MM.1S (cell line): ENCODE data around the gene CCDC8.
"Not testable (repeated sequence)": the region's sequence is repeated elsewhere in the genome, so short reads cannot be mapped to it uniquely, and the experiment has no call there.

Source experiments
- DNase-seq: peaks from one replicate; pipeline ENCODE4 v3.0.0-alpha.2; 2015
- H2AFZ ChIP-seq: fragments of 300-600 bp; sonication (generic); 2 replicates; pipeline ENCODE4 v1.6.0; 2016; ENCODE audit warnings: antibody characterized with exemption, low read length
- H3F3A ChIP-seq: fragments of 300-600 bp; sonication (generic); 2 replicates; pipeline ENCODE4 v1.6.1; 2016; ENCODE audit warnings: mild to moderate bottlenecking, antibody characterized with exemption, low read length, moderate library complexity, mixed read lengths; ENCODE audit not compliant: insufficient read depth
- H3K27ac ChIP-seq: fragments of 300-600 bp; sonication (generic); 2 replicates; pipeline ENCODE4 v1.5.1; 2016; ENCODE audit warnings: mild to moderate bottlenecking, low read length
- H3K27me3 ChIP-seq: fragments of 300-600 bp; sonication (generic); replicated peaks from 2 replicates; pipeline ENCODE4 v1.6.0; 2016; ENCODE audit warnings: low read length; ENCODE audit not compliant: insufficient read depth
- H3K36me3 ChIP-seq: fragments of 300-600 bp; sonication (generic); replicated peaks from 2 replicates; pipeline ENCODE4 v1.6.1; 2016; ENCODE audit warnings: mild to moderate bottlenecking, low read length, mixed read lengths; ENCODE audit not compliant: insufficient read depth
- H3K4me1 ChIP-seq: fragments of 300-600 bp; sonication (generic); 2 replicates; pipeline ENCODE4 v1.6.1; 2016; ENCODE audit warnings: low read length, mixed read lengths
- H3K4me2 ChIP-seq: fragments of 300-600 bp; sonication (generic); 2 replicates; pipeline ENCODE4 v1.6.0; 2016; ENCODE audit warnings: low read depth, low read length
- H3K4me3 ChIP-seq: fragments of 300-600 bp; sonication (generic); 2 replicates; pipeline ENCODE4 v1.5.1; 2016; ENCODE audit warnings: low read length, mixed read lengths
- H3K79me2 ChIP-seq: fragments of 300-600 bp; sonication (generic); 2 replicates; pipeline ENCODE4 v1.6.1; 2016; ENCODE audit warnings: mixed run types, low read length, mixed read lengths
- H3K9ac ChIP-seq: fragments of 300-600 bp; sonication (generic); 2 replicates; pipeline ENCODE4 v1.6.1; 2016; ENCODE audit warnings: low read length, mixed read lengths
- H3K9me2 ChIP-seq: fragments of 300-600 bp; sonication (generic); replicated peaks from 2 replicates; pipeline ENCODE4 v1.6.1; 2016; ENCODE audit warnings: mild to moderate bottlenecking, low read length, mixed read lengths; ENCODE audit not compliant: insufficient read depth
- H3K9me3 ChIP-seq: fragments of 300-600 bp; sonication (generic); replicated peaks from 2 replicates; pipeline ENCODE4 v1.6.1; 2016; ENCODE audit warnings: mild to moderate bottlenecking, low read length, mixed read lengths; ENCODE audit not compliant: insufficient read depth
- H4K20me1 ChIP-seq: fragments of 300-600 bp; sonication (generic); 2 replicates; pipeline ENCODE4 v1.6.1; 2016; ENCODE audit warnings: mild to moderate bottlenecking, low read length, moderate library complexity, mixed read lengths; ENCODE audit not compliant: insufficient read depth
- CTCF ChIP-seq: fragments of 300-600 bp; sonication (generic); IDR thresholded peaks from 2 replicates; pipeline ENCODE4 v1.5.1; 2016; ENCODE audit warnings: antibody characterized with exemption, low read length, mixed read lengths
- EZH2 ChIP-seq: fragments of 300-600 bp; sonication (generic); optimal IDR thresholded peaks from 2 replicates; pipeline ENCODE3; 2017; ENCODE audit warnings: low read depth, mild to moderate bottlenecking, antibody characterized with exemption, low read length, mixed read lengths
- EZH2phosphoT487 ChIP-seq: fragments of 300-600 bp; sonication (generic); IDR thresholded peaks from 2 replicates; pipeline ENCODE4 v1.6.1; 2018; ENCODE audit warnings: antibody characterized with exemption, low read length

The CCDC8 gene

GRCh38 chr19:46435009-46435408 lies 21.6 kb upstream of the CCDC8 start:
- H3K36me3 ChIP-seq, result no peaks in the 10 kb centered on the region
- H2AFZ ChIP-seq, result no peak overlapping the region
- no peak for DNase-seq
- no peaks in the 10 kb centered on the region for H4K20me1 ChIP-seq
- no peak overlapping the region for H3K4me2 ChIP-seq
- H3K4me3 ChIP-seq, result no peak overlapping the region
- no peaks in the 10 kb centered on the region for H3K4me1 ChIP-seq
- peaks cover 62% of the 10 kb centered on the region for H3K27me3 ChIP-seq
- H3K9me2 ChIP-seq, result no peaks in the 10 kb centered on the region
- H3K79me2 ChIP-seq, result no peaks in the 10 kb centered on the region
- H3K9ac ChIP-seq, result no peak overlapping the region
- no peak overlapping the region for H3K27ac ChIP-seq
- TF ChIP-seq EZH2 (no peak), EZH2phosphoT487 (no peak), CTCF (no peak)
- H3F3A ChIP-seq, result no peaks in the 10 kb centered on the region
- H3K9me3 ChIP-seq, result no peaks in the 10 kb centered on the region

- not testable (repeated sequence) for H3K4me1 ChIP-seq, H4K20me1 ChIP-seq, H3K9me2 ChIP-seq, H3F3A ChIP-seq, H3K79me2 ChIP-seq, H3K9me3 ChIP-seq, H3K4me3 ChIP-seq, H3K9ac ChIP-seq, DNase-seq, H3K4me2 ChIP-seq, H3K36me3 ChIP-seq, H2AFZ ChIP-seq, H3K27ac ChIP-seq
- peaks cover 77% of the 10 kb centered on the region for H3K27me3 ChIP-seq
Measured at GRCh38 chr19:46433470-46433869, 20.1 kb upstream of the CCDC8 start.

GRCh38 chr19:46431824-46432223 lies 18.5 kb upstream of the CCDC8 start:
- Histone ChIP-seq H3K27me3 (peaks cover 87% of the 10 kb centered on the region), H3K4me2 (no peak overlapping the region), H3F3A (no peaks in the 10 kb centered on the region), H3K27ac (no peak overlapping the region), H4K20me1 (no peaks in the 10 kb centered on the region), H3K36me3 (no peaks in the 10 kb centered on the region), H3K9me2 (no peaks in the 10 kb centered on the region), H3K4me3 (no peak overlapping the region), H2AFZ (no peak overlapping the region), H3K9me3 (no peaks in the 10 kb centered on the region), H3K79me2 (no peaks in the 10 kb centered on the region), H3K4me1 (peaks cover 4% of the 10 kb centered on the region; the same call in 1 of the 2 replicates), H3K9ac (no peak overlapping the region)
- TF ChIP-seq CTCF (no peak; the same call in 1 of the 2 replicates), EZH2phosphoT487 (no peak), EZH2 (no peak)
- DNase-seq, result no peak

- peaks cover 4% of the 10 kb centered on the region; the same call in 1 of the 2 replicates for H3K4me1 ChIP-seq
- H3K27ac ChIP-seq, result no peak overlapping the region
- H3K9me3 ChIP-seq, result no peaks in the 10 kb centered on the region
- no peaks in the 10 kb centered on the region for H3K36me3 ChIP-seq
- no peak for DNase-seq
- no peak overlapping the region for H3K4me3 ChIP-seq
- H3K4me2 ChIP-seq, result no peak overlapping the region
- no peaks in the 10 kb centered on the region for H4K20me1 ChIP-seq
- no peak overlapping the region for H3K9ac ChIP-seq
- H3F3A ChIP-seq, result no peaks in the 10 kb centered on the region
- H3K79me2 ChIP-seq, result no peaks in the 10 kb centered on the region
- no peak overlapping the region for H2AFZ ChIP-seq
- TF ChIP-seq EZH2 (no peak), CTCF (no peak)
- no peaks in the 10 kb centered on the region for H3K9me2 ChIP-seq
- H3K27me3 ChIP-seq, result peaks cover 88% of the 10 kb centered on the region
Measured at GRCh38 chr19:46429999-46430398, 16.6 kb upstream of the CCDC8 start.
